Spinal cord (tissue), 10 donors: ENCODE data around the gene ATP2B2. TPM values are rescaled to one million over a fixed set of nuclear protein-coding genes. Genes with fewer than 3 reads are reported as not detected.

Source experiments
- DNase-seq, 6 donors: peaks; one replicate each; pipeline versions ENCODE4 v3.0.0 to v3.0.0-alpha.2; 2013 to 2015; ENCODE audit warnings: low spot score in 6 of 6, low read depth in 4 of 6
- H3K27ac ChIP-seq: one replicate; pipeline ENCODE4 v1.5.1; 2013; ENCODE audit warnings: low read depth, low read length, control low read depth
- H3K27me3 ChIP-seq: one replicate; pipeline ENCODE4 v1.6.1; 2013; ENCODE audit warnings: low read length; ENCODE audit not compliant: control insufficient read depth, insufficient read depth
- H3K36me3 ChIP-seq: one replicate; pipeline ENCODE4 v1.6.1; 2013; ENCODE audit warnings: low read length; ENCODE audit not compliant: control insufficient read depth, insufficient read depth
- H3K4me1 ChIP-seq: one replicate; pipeline ENCODE4 v1.6.1; 2013; ENCODE audit warnings: low read length; ENCODE audit not compliant: control insufficient read depth, insufficient read depth
- H3K4me3 ChIP-seq: one replicate; pipeline ENCODE4 v1.5.1; 2013; ENCODE audit warnings: low read depth, low read length, control low read depth
- H3K9me3 ChIP-seq: one replicate; pipeline ENCODE4 v1.6.1; 2013; ENCODE audit warnings: low read length; ENCODE audit not compliant: control insufficient read depth, insufficient read depth
- WGBS: methylation state at CpG from one replicate; pipeline ENCODE4 v1.1.5; 2013; ENCODE audit warnings: missing lambda C conversion rate; ENCODE audit not compliant: insufficient coverage; 5-methylcytosine and 5-hydroxymethylcytosine counted together
- polyA plus RNA-seq, 2 donors: library from polyadenylated mRNA; unstranded; fragments of 120-200 nt; gene quantifications; one replicate each; pipeline ENCODE4 v1.2.1, GENCODE V29; 2013; ENCODE audit not compliant: insufficient read length in 2 of 2
- total RNA-seq, 2 donors: library from RNA; depleted of rRNA in 1 of 2; stranded (reverse); fragments of 120-200 nt in 1 of 2; fragments of >200 nt in 1 of 2; gene quantifications; one replicate each; pipeline versions ENCODE4 v1.2.3 to v1.2.4, GENCODE V29; 2013 to 2014
- donor health status: healthy.

Gene ATP2B2
- total and polyA plus RNA-seq, 4 donors, result 25.2 to 94.5 (median 80.4) TPM

DNA sequence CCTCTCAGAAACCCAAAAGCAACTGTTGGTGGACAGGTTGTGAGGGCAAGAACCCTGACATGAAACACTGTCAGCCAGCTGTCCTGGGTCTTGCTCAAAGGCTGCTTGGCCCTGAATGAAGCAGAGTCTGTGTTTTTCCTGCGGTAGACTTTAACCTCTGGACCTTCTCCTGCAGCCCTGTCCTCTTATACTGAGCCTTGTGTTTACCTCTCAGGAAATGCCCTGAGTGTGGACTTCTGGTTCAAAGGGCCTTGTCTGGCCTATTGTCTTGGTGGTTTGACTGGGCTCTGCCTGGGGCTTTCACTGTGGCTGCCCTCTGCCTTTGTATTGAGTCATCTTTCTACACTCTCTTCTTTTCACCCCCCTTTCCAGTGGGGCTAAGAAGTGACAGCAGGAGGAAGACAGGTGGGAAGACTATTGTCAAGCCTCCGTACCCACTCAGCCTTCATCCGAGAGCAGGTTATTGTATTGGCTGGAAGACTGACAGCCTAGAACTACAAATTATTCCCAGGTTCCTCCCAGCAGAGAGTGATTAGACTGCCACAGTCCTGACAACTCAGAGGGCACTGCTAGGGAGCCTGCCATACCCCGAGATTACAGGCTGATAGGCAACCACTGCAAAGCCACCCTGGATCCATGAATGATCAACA, 187.9 kb downstream of the ATP2B2 start:
- peaks cover 19% of the 10 kb centered on the region for H3K4me1 ChIP-seq
- no peak for DNase-seq
- H3K36me3 ChIP-seq, result peaks cover 53% of the 10 kb centered on the region
- H3K4me3 ChIP-seq, result no peak overlapping the region
- no peaks in the 10 kb centered on the region for H3K27me3 ChIP-seq
- 87% methylated on average over 3 of the region's 4 CpGs for WGBS
- no peaks in the 10 kb centered on the region for H3K9me3 ChIP-seq
- H3K27ac ChIP-seq, result no peak overlapping the region

GRCh38 chr3:10315771-10316344, 189.5 kb downstream of the ATP2B2 start:
- H3K27me3 ChIP-seq, result no peaks in the 10 kb centered on the region
- 69% methylated on average over 4 of the region's 4 CpGs for WGBS
- peaks cover 9% of the 10 kb centered on the region for H3K4me1 ChIP-seq
- no peak for DNase-seq
- H3K9me3 ChIP-seq, result no peaks in the 10 kb centered on the region
- no peak overlapping the region for H3K27ac ChIP-seq
- no peak overlapping the region for H3K4me3 ChIP-seq
- H3K36me3 ChIP-seq, result peaks cover 67% of the 10 kb centered on the region

DNA sequence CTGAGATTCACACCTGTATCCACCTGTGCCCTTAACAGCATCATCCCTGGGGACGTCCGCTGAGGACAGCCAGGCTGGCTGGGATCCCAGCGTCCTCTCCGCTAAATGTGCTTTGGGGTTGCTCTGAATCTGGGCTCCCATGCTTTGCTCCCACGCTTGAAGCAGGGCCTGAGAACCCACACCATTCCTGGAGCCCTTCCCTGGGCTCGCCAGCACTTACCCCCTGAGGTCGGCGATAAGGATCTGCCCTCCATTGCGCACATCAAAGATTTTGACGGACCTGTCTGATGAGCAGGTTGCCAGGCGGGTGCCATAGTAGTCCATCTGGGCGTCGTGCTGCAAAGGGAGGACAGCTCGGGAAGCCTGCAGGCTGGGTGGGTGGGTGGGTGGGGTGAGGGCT, 190.3 kb downstream of the ATP2B2 start:
- no peaks in the 10 kb centered on the region for H3K9me3 ChIP-seq
- H3K4me1 ChIP-seq, result peaks cover 6% of the 10 kb centered on the region
- WGBS, result 98% methylated on average over 10 of the region's 14 CpGs
- H3K27ac ChIP-seq, result no peak overlapping the region
- no peak overlapping the region for H3K4me3 ChIP-seq
- peaks cover 71% of the 10 kb centered on the region for H3K36me3 ChIP-seq
- DNase-seq, result no peak
- no peaks in the 10 kb centered on the region for H3K27me3 ChIP-seq

DNA sequence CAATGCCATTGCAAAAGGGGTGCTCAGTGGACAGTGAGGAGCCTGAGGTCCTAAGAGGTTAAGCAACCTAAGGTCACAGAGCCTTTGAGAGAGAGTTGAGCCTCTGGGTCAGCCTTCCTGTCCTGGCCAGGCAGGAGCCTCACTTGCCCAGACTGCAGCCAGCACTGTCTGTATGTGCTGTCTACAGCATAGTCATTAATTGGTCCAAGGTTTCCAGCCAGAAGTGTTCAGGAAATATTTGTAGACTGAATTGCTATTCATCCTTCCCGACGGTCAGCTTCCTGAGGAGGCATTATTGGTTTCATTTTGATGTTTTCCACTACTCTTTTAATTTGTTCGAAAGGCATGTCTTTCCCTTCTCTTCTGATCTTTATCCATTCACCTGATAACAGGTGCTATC, 192.5 kb downstream of the ATP2B2 start:
- no peak for DNase-seq
- Histone ChIP-seq H3K36me3 (peaks cover 72% of the 10 kb centered on the region), H3K4me3 (no peak overlapping the region), H3K4me1 (no peaks in the 10 kb centered on the region), H3K27ac (no peak overlapping the region), H3K27me3 (no peaks in the 10 kb centered on the region), H3K9me3 (no peaks in the 10 kb centered on the region)
- no CpG with 5 or more reads among the region's 3 CpGs for WGBS

DNA sequence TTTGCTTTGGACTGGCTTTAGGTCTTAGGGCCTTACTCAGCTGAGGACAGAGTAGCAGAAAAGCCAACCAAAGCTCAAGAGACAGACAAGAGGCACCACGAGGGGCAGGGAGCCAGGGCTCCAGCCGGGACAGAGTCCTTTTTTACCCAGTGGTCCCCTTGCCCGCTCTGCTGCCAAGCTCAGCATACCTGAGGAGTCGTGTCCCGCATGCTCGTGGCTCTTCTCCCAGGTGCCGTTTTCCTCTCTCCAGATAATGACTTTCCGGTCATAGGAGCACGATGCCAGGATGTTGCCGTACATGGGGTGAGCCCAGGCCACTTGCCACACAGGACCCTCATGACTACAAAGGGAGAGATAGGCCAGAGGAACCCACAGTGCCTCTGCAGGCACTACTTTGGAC, 193.0 kb downstream of the ATP2B2 start:
- peaks cover 71% of the 10 kb centered on the region for H3K36me3 ChIP-seq

GRCh38 chr3:10311710-10312109, 193.7 kb downstream of the ATP2B2 start:
- no peaks in the 10 kb centered on the region for H3K4me1 ChIP-seq
- WGBS, result 89% methylated on average over 13 of the region's 13 CpGs
- H3K9me3 ChIP-seq, result no peaks in the 10 kb centered on the region
- no peak overlapping the region for H3K27ac ChIP-seq
- H3K4me3 ChIP-seq, result no peak overlapping the region
- H3K36me3 ChIP-seq, result peaks cover 72% of the 10 kb centered on the region
- H3K27me3 ChIP-seq, result no peaks in the 10 kb centered on the region
- DNase-seq, result no peak

More for the DNA sequence above, 193.0 kb downstream of the ATP2B2 start:
- 97% methylated on average over 10 of the region's 10 CpGs for WGBS
- no peak for DNase-seq
- H3K27me3 ChIP-seq, result no peaks in the 10 kb centered on the region
- no peak overlapping the region for H3K27ac ChIP-seq
- H3K9me3 ChIP-seq, result no peaks in the 10 kb centered on the region
- no peaks in the 10 kb centered on the region for H3K4me1 ChIP-seq
- no peak overlapping the region for H3K4me3 ChIP-seq

GRCh38 chr3:10310578-10310977, 194.8 kb downstream of the ATP2B2 start:
- Histone ChIP-seq H3K4me1 (no peaks in the 10 kb centered on the region), H3K9me3 (no peaks in the 10 kb centered on the region), H3K27ac (no peak overlapping the region), H3K27me3 (no peaks in the 10 kb centered on the region), H3K4me3 (no peak overlapping the region), H3K36me3 (peaks cover 66% of the 10 kb centered on the region)
- no peak for DNase-seq
- WGBS, result no CpG with 5 or more reads among the region's 2 CpGs

- DNase-seq, result no peak
- no peaks in the 10 kb centered on the region for H3K9me3 ChIP-seq
- no peak overlapping the region for H3K4me3 ChIP-seq
- no peaks in the 10 kb centered on the region for H3K4me1 ChIP-seq
- H3K27ac ChIP-seq, result no peak overlapping the region
- H3K27me3 ChIP-seq, result no peaks in the 10 kb centered on the region
- peaks cover 67% of the 10 kb centered on the region for H3K36me3 ChIP-seq
- 83% methylated on average over 3 of the region's 4 CpGs for WGBS
These were observed 195.7 kb downstream of the ATP2B2 start for GRCh38 chr3:10309736-10310135.

DNA sequence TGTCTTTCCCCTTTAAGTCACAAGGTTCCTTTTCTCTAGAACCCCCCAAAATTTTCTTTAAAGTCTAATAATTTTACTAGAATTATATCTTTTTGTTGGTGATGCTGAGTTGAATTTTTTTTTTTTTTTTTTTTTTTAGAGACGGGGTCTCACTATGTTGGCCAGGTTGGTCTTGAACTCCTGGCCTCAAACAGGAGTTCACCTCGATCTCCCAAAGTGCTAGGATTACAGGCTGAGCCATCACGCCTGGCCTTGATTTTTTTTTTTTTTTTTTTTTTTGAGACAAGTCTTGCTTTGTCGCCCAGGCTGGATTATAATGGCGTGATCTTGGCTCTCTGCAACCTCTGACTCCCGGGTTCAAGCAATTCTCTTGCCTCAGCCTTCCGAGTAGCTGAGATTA, 196.7 kb downstream of the ATP2B2 start:
- H3K36me3 ChIP-seq, result peaks cover 70% of the 10 kb centered on the region
- 100% methylated on average over 5 of the region's 7 CpGs for WGBS
- H3K9me3 ChIP-seq, result no peaks in the 10 kb centered on the region

GRCh38 chr3:10306156-10306555, 199.2 kb downstream of the ATP2B2 start:
- peaks cover 74% of the 10 kb centered on the region for H3K36me3 ChIP-seq
- no peak for DNase-seq
- no peaks in the 10 kb centered on the region for H3K9me3 ChIP-seq
- H3K4me1 ChIP-seq, result no peaks in the 10 kb centered on the region
- H3K27me3 ChIP-seq, result no peaks in the 10 kb centered on the region
- H3K4me3 ChIP-seq, result no peak overlapping the region
- WGBS, result 90% methylated on average over 2 of the region's 3 CpGs
- no peak overlapping the region for H3K27ac ChIP-seq

More for the DNA sequence above, 196.7 kb downstream of the ATP2B2 start:
- H3K27me3 ChIP-seq, result no peaks in the 10 kb centered on the region
- H3K4me3 ChIP-seq, result no peak overlapping the region
- H3K27ac ChIP-seq, result no peak overlapping the region
- no peaks in the 10 kb centered on the region for H3K4me1 ChIP-seq
- no peak for DNase-seq
